ENCODE data around the gene CEND1. TPM values are rescaled to one million over a fixed set of nuclear protein-coding genes. Genes with fewer than 3 reads are reported as not detected.
A peak's percentile ranks its signal among the peaks of the same experiment; 100 is the strongest.

Gene CEND1
- total RNA-seq, 2 donors from 2014 or later: 0.18 to 1.6 TPM

DNA sequence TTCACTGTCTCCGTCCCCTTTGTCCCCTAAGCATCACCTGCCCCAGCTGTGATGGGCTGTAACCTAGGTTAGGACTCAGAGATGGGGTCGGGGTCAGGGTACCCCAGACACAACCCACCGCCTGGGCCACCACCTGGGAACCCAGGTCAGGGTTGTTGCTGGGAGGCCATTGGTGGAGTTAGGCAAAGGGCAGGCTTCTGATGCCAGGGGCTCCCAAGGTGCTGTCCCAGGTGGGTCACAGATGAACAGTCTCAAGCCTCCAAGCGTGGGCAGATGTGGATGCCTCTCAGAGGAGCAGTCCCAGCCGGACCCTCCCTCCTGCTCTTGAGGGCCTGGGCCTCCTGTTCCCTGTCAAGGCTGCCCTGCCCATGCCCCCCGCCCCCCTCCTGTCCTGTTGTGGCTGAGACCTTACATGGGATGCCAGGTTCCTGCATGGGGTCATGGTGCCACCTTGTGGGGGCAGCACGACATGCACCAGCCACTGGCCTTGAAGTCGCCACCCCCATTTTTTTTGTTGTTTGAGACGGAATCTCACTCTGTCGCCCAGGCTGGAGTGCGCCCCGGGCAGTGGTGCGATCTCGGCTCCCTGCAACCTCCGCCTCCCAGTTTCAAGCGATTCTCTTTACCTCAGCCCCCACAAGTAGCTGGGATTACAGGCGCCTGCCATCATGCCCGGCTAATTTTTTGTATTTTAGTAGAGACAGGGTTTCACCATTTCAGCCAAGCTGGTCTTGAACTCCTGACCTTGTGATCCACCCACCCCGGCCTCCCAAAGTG is 24.7 kb downstream of the CEND1 start:
- no peak overlapping the region for H3K4me3 ChIP-seq
- intact Hi-C loops (cut with DNase I): no loop called here
- H3K36me3 ChIP-seq: peaks cover 12 to 23% of the 10 kb centered on the region in 2 donors
- no peak overlapping the region for H3K27ac ChIP-seq
- no peaks in the 10 kb centered on the region for H3K27me3 ChIP-seq (replicated peaks; ENCODE audit: insufficient read depth)
- H3K4me1 ChIP-seq (replicated peaks): no peaks in the 10 kb centered on the region
- no peak for TF ChIP-seq POLR2AphosphoS5 (IDR thresholded peaks at IDR 0.05)
- TF ChIP-seq, protein P1, sequence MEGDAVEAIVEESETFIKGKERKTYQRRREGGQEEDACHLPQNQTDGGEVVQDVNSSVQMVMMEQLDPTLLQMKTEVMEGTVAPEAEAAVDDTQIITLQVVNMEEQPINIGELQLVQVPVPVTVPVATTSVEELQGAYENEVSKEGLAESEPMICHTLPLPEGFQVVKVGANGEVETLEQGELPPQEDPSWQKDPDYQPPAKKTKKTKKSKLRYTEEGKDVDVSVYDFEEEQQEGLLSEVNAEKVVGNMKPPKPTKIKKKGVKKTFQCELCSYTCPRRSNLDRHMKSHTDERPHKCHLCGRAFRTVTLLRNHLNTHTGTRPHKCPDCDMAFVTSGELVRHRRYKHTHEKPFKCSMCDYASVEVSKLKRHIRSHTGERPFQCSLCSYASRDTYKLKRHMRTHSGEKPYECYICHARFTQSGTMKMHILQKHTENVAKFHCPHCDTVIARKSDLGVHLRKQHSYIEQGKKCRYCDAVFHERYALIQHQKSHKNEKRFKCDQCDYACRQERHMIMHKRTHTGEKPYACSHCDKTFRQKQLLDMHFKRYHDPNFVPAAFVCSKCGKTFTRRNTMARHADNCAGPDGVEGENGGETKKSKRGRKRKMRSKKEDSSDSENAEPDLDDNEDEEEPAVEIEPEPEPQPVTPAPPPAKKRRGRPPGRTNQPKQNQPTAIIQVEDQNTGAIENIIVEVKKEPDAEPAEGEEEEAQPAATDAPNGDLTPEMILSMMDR (IDR thresholded peaks at IDR 0.05): peak; percentile 22 to 76 (median 54)
- DNase-seq (ENCODE audit: low spot score): no peak
- WGBS: 72% methylated on average over 18 of the region's 19 CpGs
- no peaks in the 10 kb centered on the region for H3K9me3 ChIP-seq

DNA sequence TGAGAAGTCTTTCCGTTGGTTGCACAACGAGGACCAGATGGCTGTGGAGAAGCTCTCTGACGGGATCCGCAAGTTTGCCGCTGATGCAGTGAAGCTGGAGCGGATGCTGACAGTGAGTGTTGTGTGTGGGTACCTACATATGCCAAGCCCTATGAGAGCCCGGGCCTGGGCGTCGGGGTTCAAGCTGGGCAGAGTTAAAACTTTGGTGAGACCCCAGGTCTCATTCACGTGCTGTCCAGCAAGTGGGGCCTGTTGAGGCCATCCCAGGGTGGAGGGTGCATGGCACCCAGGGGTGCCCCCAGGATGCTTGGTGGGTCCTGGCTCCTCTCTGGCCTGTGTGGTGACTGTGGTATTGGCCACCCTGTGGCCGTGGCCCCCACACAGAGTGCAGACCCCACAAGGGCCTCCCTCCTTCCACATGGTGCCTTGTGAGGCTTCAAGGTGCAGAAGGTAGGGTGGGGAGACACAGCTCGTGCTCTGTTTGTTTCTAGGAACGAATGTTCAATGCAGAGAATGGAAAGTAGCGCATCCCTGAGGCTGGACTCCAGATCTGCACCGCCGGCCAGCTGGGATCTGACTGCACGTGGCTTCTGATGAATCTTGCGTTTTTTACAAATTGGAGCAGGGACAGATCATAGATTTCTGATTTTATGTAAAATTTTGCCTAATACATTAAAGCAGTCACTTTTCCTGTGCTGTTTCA is 25.4 kb downstream of the CEND1 start:
- no peaks in the 10 kb centered on the region for H3K27me3 ChIP-seq (replicated peaks; ENCODE audit: insufficient read depth)
- H3K36me3 ChIP-seq: peaks cover 12 to 31% of the 10 kb centered on the region in 2 donors
- no peak overlapping the region for H3K4me3 ChIP-seq
- no peak for DNase-seq (ENCODE audit: low spot score)
- no peaks in the 10 kb centered on the region for H3K9me3 ChIP-seq
- intact Hi-C loops (cut with DNase I): no loop called here
- H3K27ac ChIP-seq: no peak overlapping the region
- no peaks in the 10 kb centered on the region for H3K4me1 ChIP-seq (replicated peaks)
- TF ChIP-seq POLR2AphosphoS5 (IDR thresholded peaks at IDR 0.05) (no peak), POLR2A (IDR thresholded peaks at IDR 0.05) (no peak)
- TF ChIP-seq, protein P1 (IDR thresholded peaks at IDR 0.05): no peak
- 81% methylated on average over 18 of the region's 18 CpGs for WGBS

DNA sequence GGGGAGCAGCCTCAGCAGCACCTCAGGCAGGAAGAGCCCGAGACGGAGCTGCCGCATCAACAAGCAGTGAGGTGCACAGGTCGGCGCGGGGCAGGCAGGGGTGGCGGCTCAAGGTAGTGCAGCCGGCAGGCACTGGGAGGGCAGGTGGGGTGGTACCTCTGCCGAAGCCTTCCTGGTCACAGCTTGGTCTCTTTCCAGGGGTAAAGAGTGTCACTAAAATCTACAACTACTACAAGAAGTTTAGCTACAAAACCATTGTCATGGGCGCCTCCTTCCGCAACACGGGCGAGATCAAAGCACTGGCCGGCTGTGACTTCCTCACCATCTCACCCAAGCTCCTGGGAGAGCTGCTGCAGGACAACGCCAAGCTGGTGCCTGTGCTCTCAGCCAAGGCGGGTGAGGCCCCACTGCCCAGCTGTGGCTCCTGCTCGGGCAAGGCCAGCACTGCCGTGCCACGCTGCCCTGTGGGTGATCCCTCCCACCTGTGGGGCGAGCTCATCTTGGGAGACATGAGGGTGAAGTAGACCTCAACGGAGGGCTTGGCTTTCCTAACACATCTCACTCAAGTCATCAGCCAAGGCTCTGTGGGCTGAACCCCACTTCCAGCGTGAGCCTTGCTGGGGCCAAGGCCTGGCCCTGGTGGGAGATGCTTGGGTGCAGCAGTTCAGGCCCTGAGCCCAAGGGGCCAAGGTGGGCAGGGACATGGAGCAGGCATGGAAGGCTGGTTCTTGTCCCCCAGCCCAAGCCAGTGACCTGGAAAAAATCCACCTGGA is 26.2 kb downstream of the CEND1 start:
- H3K9me3 ChIP-seq: no peaks in the 10 kb centered on the region
- 83% methylated on average over 22 of the region's 22 CpGs for WGBS
- H3K27ac ChIP-seq: no peak overlapping the region
- H3K4me3 ChIP-seq: no peak overlapping the region
- H3K36me3 ChIP-seq: peaks cover 12 to 31% of the 10 kb centered on the region in 2 donors
- intact Hi-C loops (cut with DNase I): no loop called here
- no peaks in the 10 kb centered on the region for H3K4me1 ChIP-seq (replicated peaks)
- DNase-seq (ENCODE audit: low spot score): no peak
- no peaks in the 10 kb centered on the region for H3K27me3 ChIP-seq (replicated peaks; ENCODE audit: insufficient read depth)
- no peak for TF ChIP-seq POLR2AphosphoS5 (IDR thresholded peaks at IDR 0.05)

DNA sequence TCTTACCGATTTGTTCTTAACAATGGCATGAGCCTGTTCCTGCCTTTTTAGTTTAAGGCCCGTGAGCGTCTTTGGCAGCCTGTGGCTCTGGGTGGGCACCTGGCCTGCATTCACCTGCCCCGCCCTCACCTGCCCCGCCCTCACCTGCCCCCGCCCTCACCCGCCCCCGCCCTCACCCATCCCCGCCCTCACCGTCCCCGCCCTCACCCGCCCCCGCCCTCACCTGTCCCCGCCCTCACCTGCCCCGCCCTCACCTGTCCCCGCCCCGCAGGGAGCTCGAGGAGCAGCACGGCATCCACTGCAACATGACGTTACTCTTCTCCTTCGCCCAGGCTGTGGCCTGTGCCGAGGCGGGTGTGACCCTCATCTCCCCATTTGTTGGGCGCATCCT is 26.8 kb downstream of the CEND1 start:
- Histone ChIP-seq H3K4me3 (no peak overlapping the region), H3K4me1 (replicated peaks) (no peaks in the 10 kb centered on the region), H3K27me3 (replicated peaks; ENCODE audit: insufficient read depth) (no peaks in the 10 kb centered on the region), H3K9me3 (no peaks in the 10 kb centered on the region), H3K36me3 (peaks cover 12 to 31% of the 10 kb centered on the region in 2 donors), H3K27ac (peak overlapping the region; percentile 5 to 60)
- intact Hi-C loops (cut with DNase I): no loop called here
- DNase-seq (ENCODE audit: low spot score): no peak
- WGBS: 51% methylated on average over 13 of the region's 24 CpGs
- TF ChIP-seq POLR2A (IDR thresholded peaks at IDR 0.05) (no peak), POLR2AphosphoS5 (IDR thresholded peaks at IDR 0.05) (no peak)
- TF ChIP-seq, protein P1 (IDR thresholded peaks at IDR 0.05): no peak

DNA sequence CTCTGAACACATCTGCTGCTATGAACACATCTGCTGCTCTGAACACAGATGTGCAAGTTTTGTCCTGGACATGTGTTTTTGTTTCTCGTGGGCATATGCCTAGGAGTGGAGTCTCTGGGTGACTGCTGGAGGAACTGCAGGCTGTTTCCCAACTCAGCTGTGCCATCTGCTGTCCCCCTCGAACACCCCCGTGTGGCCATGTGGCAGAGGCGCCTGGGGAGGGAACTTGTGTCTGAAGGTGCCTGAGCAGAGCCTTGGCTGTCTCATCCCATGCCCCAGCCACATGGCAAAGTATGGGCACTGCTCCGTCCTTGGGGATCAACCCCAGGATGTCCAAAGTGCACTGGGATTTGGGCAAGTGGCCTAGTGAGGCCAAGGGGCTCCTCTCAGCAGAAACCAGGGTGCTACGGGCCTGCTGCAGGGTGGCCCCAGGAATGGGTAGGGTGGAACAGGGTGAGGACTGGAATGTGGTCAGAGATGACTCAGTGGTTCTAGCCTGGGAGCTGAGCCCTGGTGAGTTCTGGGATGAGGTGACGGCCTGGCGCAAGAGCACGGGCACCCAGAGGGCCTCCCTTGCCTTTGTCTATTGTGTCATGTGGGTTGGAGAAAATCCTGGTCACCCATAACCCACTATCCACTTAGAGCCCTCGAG is 27.3 kb downstream of the CEND1 start:
- intact Hi-C loops (cut with DNase I): no loop called here
- Histone ChIP-seq H3K27ac (peak overlapping the region; percentile 5 to 60), H3K36me3 (peaks cover 12 to 31% of the 10 kb centered on the region in 2 donors)

More for the DNA sequence above, 27.3 kb downstream of the CEND1 start:
- TF ChIP-seq, protein P1 (IDR thresholded peaks at IDR 0.05): peak in 2 of 4 experiments; percentile 30 to 60
- TF ChIP-seq POLR2AphosphoS5 (IDR thresholded peaks at IDR 0.05) (no peak), POLR2A (IDR thresholded peaks at IDR 0.05) (no peak)
- no peak for DNase-seq (ENCODE audit: low spot score)
- H3K9me3 ChIP-seq: no peaks in the 10 kb centered on the region
- H3K4me3 ChIP-seq: no peak overlapping the region
- WGBS: 24% methylated on average over 9 of the region's 10 CpGs
- no peaks in the 10 kb centered on the region for H3K4me1 ChIP-seq (replicated peaks)
- H3K27me3 ChIP-seq (replicated peaks; ENCODE audit: insufficient read depth): no peaks in the 10 kb centered on the region

All from prostate gland (tissue), 2 donors.